DOHH2 (cell line): ENCODE measurements around the gene BICRA.

ENCODE experiments used
- H3F3A ChIP-seq: fragments of 200-600 bp; sonication (generic), shearing (Covaris generic); 2 replicates; pipeline ENCODE4 v1.6.0; 2016; ENCODE audit warnings: antibody characterized with exemption, mild to moderate bottlenecking; ENCODE audit not compliant: control insufficient read depth, insufficient read depth
- H3K27ac ChIP-seq: fragments of 200-600 bp; sonication (generic); 2 replicates; pipeline ENCODE4 v1.5.1; 2014; ENCODE audit warnings: low read depth, mild to moderate bottlenecking, low read length, moderate library complexity
- H3K27me3 ChIP-seq: fragments of 200-600 bp; sonication (generic); 2 replicates; pipeline ENCODE4 v1.6.1; 2014; ENCODE audit warnings: mild to moderate bottlenecking, low read length, mixed read lengths; ENCODE audit not compliant: control insufficient read depth
- H3K36me3 ChIP-seq: fragments of 200-600 bp; sonication (generic); 2 replicates; pipeline ENCODE4 v1.6.1; 2014; ENCODE audit warnings: mild to moderate bottlenecking, low read length, moderate library complexity, mixed read lengths; ENCODE audit not compliant: control insufficient read depth
- H3K4me1 ChIP-seq: fragments of 200-600 bp; sonication (generic); 2 replicates; pipeline ENCODE4 v1.6.1; 2014; ENCODE audit warnings: mild to moderate bottlenecking, low read length, mixed read lengths; ENCODE audit not compliant: control insufficient read depth
- H3K4me2 ChIP-seq: fragments of 200-600 bp; sonication (generic); 2 replicates; pipeline ENCODE4 v1.6.0; 2014; ENCODE audit warnings: mild to moderate bottlenecking, low read length, moderate library complexity
- H3K4me3 ChIP-seq: fragments of 200-600 bp; sonication (generic); 2 replicates; pipeline ENCODE4 v1.5.1; 2014; ENCODE audit warnings: mild to moderate bottlenecking, low read length, mixed read lengths
- H3K79me2 ChIP-seq: fragments of 200-600 bp; sonication (generic); 2 replicates; pipeline ENCODE4 v1.6.1; 2014; ENCODE audit warnings: mild to moderate bottlenecking, low read length, mixed read lengths; ENCODE audit not compliant: control insufficient read depth
- H3K9me2 ChIP-seq: fragments of 200-600 bp; sonication (generic); replicated peaks from 2 replicates; pipeline ENCODE4 v1.6.1; 2014; ENCODE audit warnings: mild to moderate bottlenecking, low read length, mixed read lengths; ENCODE audit not compliant: control insufficient read depth
- H3K9me3 ChIP-seq: fragments of 200-600 bp; sonication (generic); 2 replicates; pipeline ENCODE4 v1.6.1; 2014; ENCODE audit warnings: antibody characterized with exemption, low read length, mixed read lengths; ENCODE audit not compliant: control insufficient read depth, insufficient read depth
- H4K20me1 ChIP-seq: fragments of 200-600 bp; sonication (generic); 2 replicates; pipeline ENCODE4 v1.6.0; 2014; ENCODE audit warnings: low read depth, mild to moderate bottlenecking, antibody characterized with exemption, low read length, moderate library complexity; ENCODE audit not compliant: control insufficient read depth, insufficient read depth
- EZH2phosphoT487 ChIP-seq: fragments of 200-600 bp; sonication (generic); IDR thresholded peaks from 2 replicates; pipeline ENCODE4 v1.6.1; 2017; ENCODE audit warnings: borderline replicate concordance, mild to moderate bottlenecking, antibody characterized with exemption, low read length, moderate library complexity, mixed read lengths
- TF ChIP-seq, protein P1 (sequence below): fragments of 200-600 bp; sonication (generic); IDR thresholded peaks from one replicate; pipeline ENCODE4 v1.5.1; 2014; ENCODE audit warnings: antibody characterized with exemption, mild to moderate bottlenecking, low read depth, low read length; ENCODE audit not compliant: poor library complexity, severe bottlenecking

The BICRA gene

DNA sequence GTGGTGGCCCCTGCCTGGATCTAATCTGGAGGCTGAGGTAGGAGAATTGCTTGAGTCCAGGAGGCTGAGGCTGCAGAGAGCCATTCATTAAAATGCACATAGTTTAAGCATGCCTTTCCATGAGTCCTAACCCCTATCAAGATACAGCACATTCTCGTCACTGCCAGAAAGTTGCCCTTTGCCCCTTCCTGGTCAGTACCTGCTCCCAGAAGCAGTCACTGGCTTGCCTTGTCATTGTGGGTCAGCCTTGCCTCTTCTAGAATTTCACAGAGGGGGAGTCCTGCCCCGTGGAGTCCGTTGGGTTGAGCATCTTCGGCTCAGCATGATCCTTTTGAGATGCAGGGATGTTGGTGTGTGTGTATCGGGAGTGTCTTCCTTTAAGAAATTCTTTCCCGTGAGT, 10.8 kb downstream of the BICRA start:
- TF ChIP-seq, protein P1, sequence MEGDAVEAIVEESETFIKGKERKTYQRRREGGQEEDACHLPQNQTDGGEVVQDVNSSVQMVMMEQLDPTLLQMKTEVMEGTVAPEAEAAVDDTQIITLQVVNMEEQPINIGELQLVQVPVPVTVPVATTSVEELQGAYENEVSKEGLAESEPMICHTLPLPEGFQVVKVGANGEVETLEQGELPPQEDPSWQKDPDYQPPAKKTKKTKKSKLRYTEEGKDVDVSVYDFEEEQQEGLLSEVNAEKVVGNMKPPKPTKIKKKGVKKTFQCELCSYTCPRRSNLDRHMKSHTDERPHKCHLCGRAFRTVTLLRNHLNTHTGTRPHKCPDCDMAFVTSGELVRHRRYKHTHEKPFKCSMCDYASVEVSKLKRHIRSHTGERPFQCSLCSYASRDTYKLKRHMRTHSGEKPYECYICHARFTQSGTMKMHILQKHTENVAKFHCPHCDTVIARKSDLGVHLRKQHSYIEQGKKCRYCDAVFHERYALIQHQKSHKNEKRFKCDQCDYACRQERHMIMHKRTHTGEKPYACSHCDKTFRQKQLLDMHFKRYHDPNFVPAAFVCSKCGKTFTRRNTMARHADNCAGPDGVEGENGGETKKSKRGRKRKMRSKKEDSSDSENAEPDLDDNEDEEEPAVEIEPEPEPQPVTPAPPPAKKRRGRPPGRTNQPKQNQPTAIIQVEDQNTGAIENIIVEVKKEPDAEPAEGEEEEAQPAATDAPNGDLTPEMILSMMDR = no peak
- TF ChIP-seq EZH2phosphoT487 = no peak
- H3K27me3 ChIP-seq = no peaks in the 10 kb centered on the region
- no peak overlapping the region for H3K4me2 ChIP-seq
- H4K20me1 ChIP-seq = peaks cover 8% of the 10 kb centered on the region; the same call in 1 of the 2 replicates
- H3K4me1 ChIP-seq = no peaks in the 10 kb centered on the region
- H3F3A ChIP-seq = no peaks in the 10 kb centered on the region
- H3K4me3 ChIP-seq = no peak overlapping the region
- H3K36me3 ChIP-seq = peaks cover 4% of the 10 kb centered on the region; the same call in 1 of the 2 replicates
- peaks cover 89% of the 10 kb centered on the region for H3K79me2 ChIP-seq
- H3K9me2 ChIP-seq = no peaks in the 10 kb centered on the region
- H3K27ac ChIP-seq = no peak overlapping the region
- H3K9me3 ChIP-seq = no peaks in the 10 kb centered on the region

DNA sequence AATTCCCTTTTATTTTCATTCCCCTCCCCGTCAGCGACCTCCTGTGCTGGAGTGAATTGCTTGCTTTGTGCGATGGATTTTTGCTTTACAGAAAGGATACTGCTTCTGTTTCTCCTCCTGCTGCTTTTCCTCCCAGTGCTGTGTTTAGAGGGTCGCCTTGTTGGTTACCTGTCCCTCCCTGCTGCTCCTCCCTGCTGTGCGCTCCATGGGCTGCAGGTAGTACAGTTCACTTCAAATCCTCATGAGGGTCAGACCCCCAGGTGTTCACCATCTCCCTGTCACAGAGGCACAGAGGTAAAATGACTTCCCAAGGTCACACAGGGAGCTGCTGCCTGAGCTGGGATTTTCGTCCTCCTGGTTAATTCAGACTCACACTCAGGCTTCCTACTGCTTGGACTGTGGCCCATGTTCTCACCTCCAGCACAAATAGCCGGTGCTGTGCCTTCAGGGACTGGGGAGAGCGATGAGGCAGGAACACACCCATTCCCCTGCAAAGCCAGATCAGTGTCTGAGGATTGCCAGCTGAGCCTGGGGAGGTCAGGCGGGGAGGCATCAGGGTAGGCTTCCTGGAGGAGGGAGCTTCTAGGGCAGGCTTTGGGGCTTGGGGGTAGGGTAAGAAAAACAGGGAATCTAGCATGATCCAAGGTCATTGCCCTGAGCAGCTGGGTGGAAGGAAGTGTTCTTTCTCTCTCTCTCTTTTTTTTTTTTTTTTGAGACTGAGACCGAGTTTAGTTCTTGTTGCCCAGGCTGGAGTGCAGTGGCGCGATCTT, 14.4 kb downstream of the BICRA start:
- Histone ChIP-seq H3K9me3 (no peaks in the 10 kb centered on the region), H3K4me1 (peaks cover 6% of the 10 kb centered on the region; the same call in 1 of the 2 replicates), H3K27ac (no peak overlapping the region), H3K27me3 (no peaks in the 10 kb centered on the region), H4K20me1 (peaks cover 8% of the 10 kb centered on the region; the same call in 1 of the 2 replicates), H3K4me3 (no peak overlapping the region), H3K4me2 (no peak overlapping the region), H3F3A (no peaks in the 10 kb centered on the region), H3K79me2 (peaks cover 87% of the 10 kb centered on the region), H3K9me2 (no peaks in the 10 kb centered on the region), H3K36me3 (0 out of 2 replicates have a peak, but pooled peaks cover 4% of the 10 kb centered on the region)
- TF ChIP-seq EZH2phosphoT487 = no peak
- TF ChIP-seq, protein P1 = no peak

DNA sequence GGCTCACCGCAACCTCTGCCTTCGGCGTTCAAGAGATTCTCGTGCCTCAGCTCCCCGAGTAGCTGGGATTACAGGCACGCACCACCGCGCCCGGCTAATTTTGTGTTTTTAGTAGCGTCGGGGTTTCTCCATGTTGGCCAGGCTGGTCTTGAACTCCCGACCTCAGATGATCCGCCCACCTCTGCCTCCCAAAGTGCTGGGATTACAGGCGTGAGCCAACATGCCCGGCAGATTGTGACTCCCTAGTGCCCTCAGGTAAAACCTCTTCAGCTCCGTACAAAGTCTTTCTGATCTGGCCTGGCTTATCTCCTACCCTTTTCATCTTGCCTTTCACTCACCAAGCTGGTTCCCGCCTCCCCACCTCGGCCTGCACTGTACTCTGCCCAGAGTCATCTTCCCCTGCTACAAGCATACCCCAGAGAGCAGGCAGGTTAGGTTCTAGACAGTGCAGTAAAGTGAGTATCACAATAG, 15.0 kb downstream of the BICRA start:
- H4K20me1 ChIP-seq = peaks cover 9% of the 10 kb centered on the region; the same call in 1 of the 2 replicates
- H3K27ac ChIP-seq = no peak overlapping the region
- H3K4me2 ChIP-seq = no peak overlapping the region
- no peak for TF ChIP-seq EZH2phosphoT487
- TF ChIP-seq, protein P1 = no peak
- no peaks in the 10 kb centered on the region for H3K9me3 ChIP-seq
- peaks cover 6% of the 10 kb centered on the region for H3K4me1 ChIP-seq
- no peaks in the 10 kb centered on the region for H3F3A ChIP-seq
- no peaks in the 10 kb centered on the region for H3K27me3 ChIP-seq
- H3K79me2 ChIP-seq = peaks cover 87% of the 10 kb centered on the region
- H3K36me3 ChIP-seq = 0 out of 2 replicates have a peak, but pooled peaks cover 4% of the 10 kb centered on the region
- no peaks in the 10 kb centered on the region for H3K9me2 ChIP-seq
- no peak overlapping the region for H3K4me3 ChIP-seq
